Osteocyte (in vitro differentiated cells): ENCODE measurements around the gene CSDE1. TPM values are rescaled to one million over a fixed set of nuclear protein-coding genes. Genes with fewer than 3 reads are reported as not detected.
A peak's percentile ranks its signal among the peaks of the same experiment; 100 is the strongest.
"Not testable (repeated sequence)": the region's sequence is repeated elsewhere in the genome, so short reads cannot be mapped to it uniquely, and the experiment has no call there.

Experiments
- DNase-seq: peaks from one replicate; pipeline ENCODE4 v3.0.0; 2021; ENCODE audit warnings: mixed read lengths; ENCODE audit not compliant: unreplicated experiment; ENCODE audit errors: extremely low spot score
- H3K27ac Mint-ChIP-seq: one replicate; pipeline ENCODE4 v1.8.0; 2021; ENCODE audit warnings: mild to moderate bottlenecking, mixed read lengths; ENCODE audit not compliant: unreplicated experiment
- H3K27me3 Mint-ChIP-seq: one replicate; pipeline ENCODE4 v1.8.0; 2021; ENCODE audit warnings: mixed read lengths; ENCODE audit not compliant: unreplicated experiment
- H3K36me3 Mint-ChIP-seq: one replicate; pipeline ENCODE4 v1.8.0; 2021; ENCODE audit warnings: mixed read lengths; ENCODE audit not compliant: unreplicated experiment
- H3K4me1 Mint-ChIP-seq: one replicate; pipeline ENCODE4 v1.8.0; 2021; ENCODE audit warnings: mixed read lengths; ENCODE audit not compliant: unreplicated experiment
- H3K4me3 Mint-ChIP-seq: one replicate; pipeline ENCODE4 v1.8.0; 2021; ENCODE audit warnings: mild to moderate bottlenecking, moderate library complexity, mixed read lengths; ENCODE audit not compliant: unreplicated experiment
- H3K9me3 Mint-ChIP-seq: one replicate; pipeline ENCODE4 v1.8.0; 2021; ENCODE audit warnings: mixed read lengths; ENCODE audit not compliant: unreplicated experiment
- total RNA-seq: library from RNA; stranded (reverse); gene quantifications from 2 replicates; pipeline ENCODE4 v1.2.1, GENCODE V29; 2021
- TF ChIP-seq, protein P1 (sequence below): fragments of 200-600 bp; sonication (generic); IDR thresholded peaks from 2 replicates; pipeline ENCODE4 v1.5.0; 2021; ENCODE audit warnings: antibody characterized with exemption, mild to moderate bottlenecking, moderate library complexity

Gene CSDE1
- total RNA-seq, 1 donor from 2014 or later = 499 TPM

DNA sequence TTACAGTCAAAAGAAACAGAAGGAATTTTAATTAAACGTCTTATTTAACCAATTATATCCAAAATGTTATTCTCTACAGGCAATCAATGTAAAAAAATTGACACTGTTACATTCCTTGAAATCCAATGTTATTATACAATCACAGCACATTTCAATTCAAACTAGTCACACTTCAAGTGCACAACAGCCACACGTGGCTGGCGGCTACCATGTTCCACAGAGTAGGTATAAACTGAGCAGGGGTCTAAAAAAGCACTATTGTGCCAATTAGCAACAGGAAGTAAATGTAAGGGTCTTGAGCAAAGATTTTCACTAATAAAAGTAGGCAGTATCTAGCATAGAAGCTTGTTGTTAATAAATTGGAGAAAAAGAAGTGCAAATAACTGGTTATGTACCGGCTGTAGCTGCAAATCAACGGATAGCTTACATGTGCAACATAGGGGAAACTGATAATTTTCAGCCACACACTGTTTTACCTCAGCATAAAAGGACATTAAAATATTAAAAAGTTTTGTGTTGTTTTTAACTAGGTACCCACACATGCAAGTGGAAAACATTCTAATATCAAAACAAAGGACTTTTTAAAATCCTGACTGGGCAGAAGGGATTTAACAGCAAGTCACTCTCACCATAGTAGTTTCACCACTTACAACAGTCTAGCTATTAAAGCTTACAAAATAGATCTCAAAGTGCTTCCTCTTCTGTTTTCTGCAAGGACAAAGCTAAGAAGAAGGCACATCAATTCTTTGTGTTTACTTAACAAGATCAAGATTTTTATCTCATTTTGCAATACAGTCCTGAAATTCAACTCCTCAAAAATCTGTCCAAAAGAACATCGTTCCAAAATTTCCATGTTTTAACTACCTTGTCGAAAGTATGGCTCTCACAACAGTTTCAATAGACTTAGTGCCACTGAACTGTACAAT lies 2.5 kb downstream of the CSDE1 start:
- Mint-ChIP-seq H3K27me3 (no peaks in the 10 kb centered on the region), H3K4me3 (peak overlapping the region; percentile 99), H3K36me3 (peaks cover 2% of the 10 kb centered on the region), H3K4me1 (peaks cover 60% of the 10 kb centered on the region), H3K9me3 (peaks cover 8% of the 10 kb centered on the region), H3K27ac (peak overlapping the region; percentile 100)
- TF ChIP-seq, protein P1, sequence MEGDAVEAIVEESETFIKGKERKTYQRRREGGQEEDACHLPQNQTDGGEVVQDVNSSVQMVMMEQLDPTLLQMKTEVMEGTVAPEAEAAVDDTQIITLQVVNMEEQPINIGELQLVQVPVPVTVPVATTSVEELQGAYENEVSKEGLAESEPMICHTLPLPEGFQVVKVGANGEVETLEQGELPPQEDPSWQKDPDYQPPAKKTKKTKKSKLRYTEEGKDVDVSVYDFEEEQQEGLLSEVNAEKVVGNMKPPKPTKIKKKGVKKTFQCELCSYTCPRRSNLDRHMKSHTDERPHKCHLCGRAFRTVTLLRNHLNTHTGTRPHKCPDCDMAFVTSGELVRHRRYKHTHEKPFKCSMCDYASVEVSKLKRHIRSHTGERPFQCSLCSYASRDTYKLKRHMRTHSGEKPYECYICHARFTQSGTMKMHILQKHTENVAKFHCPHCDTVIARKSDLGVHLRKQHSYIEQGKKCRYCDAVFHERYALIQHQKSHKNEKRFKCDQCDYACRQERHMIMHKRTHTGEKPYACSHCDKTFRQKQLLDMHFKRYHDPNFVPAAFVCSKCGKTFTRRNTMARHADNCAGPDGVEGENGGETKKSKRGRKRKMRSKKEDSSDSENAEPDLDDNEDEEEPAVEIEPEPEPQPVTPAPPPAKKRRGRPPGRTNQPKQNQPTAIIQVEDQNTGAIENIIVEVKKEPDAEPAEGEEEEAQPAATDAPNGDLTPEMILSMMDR = no peak
- DNase-seq = no peak

DNA sequence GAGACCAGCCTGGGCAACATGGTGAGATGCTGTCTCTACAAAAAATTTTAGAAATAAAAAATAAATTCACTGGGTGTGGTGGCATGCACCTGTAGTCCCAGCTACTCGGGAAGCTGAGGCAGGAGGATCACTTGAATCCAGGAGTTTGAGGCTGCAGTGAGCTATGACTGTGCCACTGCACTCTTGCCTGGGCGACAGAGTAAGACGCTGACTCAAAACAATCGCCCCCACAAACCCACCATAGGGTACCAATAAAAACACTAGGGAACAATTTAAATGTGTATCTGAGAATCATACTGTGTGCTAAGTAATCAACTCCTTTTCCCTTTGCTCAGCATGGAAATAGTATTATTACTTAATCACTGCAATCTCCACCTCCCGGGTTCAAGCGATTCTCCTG lies 4.1 kb downstream of the CSDE1 start:
- H3K9me3 Mint-ChIP-seq, H3K27me3 Mint-ChIP-seq, H3K4me3 Mint-ChIP-seq, H3K27ac Mint-ChIP-seq, DNase-seq: not testable (repeated sequence)
- Mint-ChIP-seq H3K36me3 (peaks cover 12% of the 10 kb centered on the region), H3K4me1 (peaks cover 60% of the 10 kb centered on the region)

DNA sequence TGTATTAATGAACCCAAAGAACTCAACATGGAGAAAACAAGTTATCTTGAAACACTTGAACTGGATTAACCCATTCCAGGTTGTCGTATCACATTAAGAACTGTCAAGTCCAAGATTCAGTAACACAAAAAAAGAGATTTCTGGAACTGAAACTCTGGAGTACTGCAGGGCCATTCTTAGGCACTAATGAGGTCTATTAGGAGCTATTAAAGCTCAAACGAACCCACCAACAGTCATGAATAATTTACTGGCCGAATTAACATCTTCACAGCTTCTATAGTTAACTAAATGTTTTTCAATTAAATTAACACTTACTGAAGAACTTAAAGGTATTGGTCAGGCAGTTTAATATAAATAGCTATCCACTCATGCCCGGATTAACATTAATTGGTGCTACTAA lies 4.6 kb downstream of the CSDE1 start:
- no peak for DNase-seq
- no peak overlapping the region for H3K4me3 Mint-ChIP-seq
- TF ChIP-seq, protein P1 = no peak
- H3K27ac Mint-ChIP-seq = no peak overlapping the region
- peaks cover 16% of the 10 kb centered on the region for H3K36me3 Mint-ChIP-seq
- peaks cover 2% of the 10 kb centered on the region for H3K9me3 Mint-ChIP-seq
- no peaks in the 10 kb centered on the region for H3K27me3 Mint-ChIP-seq
- peaks cover 56% of the 10 kb centered on the region for H3K4me1 Mint-ChIP-seq

DNA sequence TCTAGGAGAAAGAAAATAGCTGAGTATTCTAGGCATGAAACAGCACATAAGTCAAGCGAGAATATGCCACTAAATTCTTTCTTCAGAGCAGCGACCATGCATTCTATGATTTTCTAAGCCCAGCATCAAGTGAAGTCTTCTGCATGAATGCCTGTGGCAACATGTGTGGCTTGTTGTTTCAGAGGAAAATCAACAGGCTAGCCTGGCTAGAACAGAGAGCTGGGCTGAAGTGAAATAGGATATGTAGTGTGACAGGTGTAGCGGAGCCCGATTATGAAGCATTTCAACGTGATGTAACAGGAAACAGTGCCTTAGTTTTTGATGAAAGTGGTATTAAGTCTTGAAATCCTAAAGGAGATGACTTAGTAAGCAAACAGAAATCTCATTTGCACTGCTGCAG lies 7.0 kb downstream of the CSDE1 start:
- TF ChIP-seq, protein P1 = no peak
- peaks cover 41% of the 10 kb centered on the region for H3K4me1 Mint-ChIP-seq
- DNase-seq = no peak
- no peaks in the 10 kb centered on the region for H3K27me3 Mint-ChIP-seq
- H3K9me3 Mint-ChIP-seq = no peaks in the 10 kb centered on the region
- H3K4me3 Mint-ChIP-seq = no peak overlapping the region
- no peak overlapping the region for H3K27ac Mint-ChIP-seq
- H3K36me3 Mint-ChIP-seq = peaks cover 23% of the 10 kb centered on the region

DNA sequence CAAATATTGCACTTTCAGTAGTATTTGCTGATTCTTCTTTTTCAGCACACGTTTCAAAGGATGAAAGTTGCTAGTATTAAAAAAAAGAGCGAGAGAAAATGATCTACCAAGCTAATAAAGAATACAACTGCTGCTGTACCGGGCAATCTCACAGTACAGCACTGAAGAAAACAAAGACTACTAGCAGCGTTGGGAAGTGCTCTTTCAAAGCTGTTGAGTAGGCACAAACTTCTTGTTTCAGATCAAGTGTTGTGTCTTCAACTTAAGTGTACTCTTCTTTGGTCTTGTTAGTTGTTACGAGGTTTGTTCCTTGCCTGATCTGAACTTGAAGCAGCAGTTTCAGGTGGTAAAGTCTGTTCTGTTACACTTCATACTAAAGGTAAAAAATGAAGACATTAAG lies 7.9 kb downstream of the CSDE1 start:
- Mint-ChIP-seq H3K4me1 (peaks cover 31% of the 10 kb centered on the region), H3K4me3 (no peak overlapping the region), H3K27me3 (no peaks in the 10 kb centered on the region), H3K9me3 (no peaks in the 10 kb centered on the region), H3K27ac (no peak overlapping the region), H3K36me3 (peaks cover 26% of the 10 kb centered on the region)
- TF ChIP-seq, protein P1 = no peak
- DNase-seq = no peak
